ENCODE data around the gene VAV2.

VAV2 gene

DNA sequence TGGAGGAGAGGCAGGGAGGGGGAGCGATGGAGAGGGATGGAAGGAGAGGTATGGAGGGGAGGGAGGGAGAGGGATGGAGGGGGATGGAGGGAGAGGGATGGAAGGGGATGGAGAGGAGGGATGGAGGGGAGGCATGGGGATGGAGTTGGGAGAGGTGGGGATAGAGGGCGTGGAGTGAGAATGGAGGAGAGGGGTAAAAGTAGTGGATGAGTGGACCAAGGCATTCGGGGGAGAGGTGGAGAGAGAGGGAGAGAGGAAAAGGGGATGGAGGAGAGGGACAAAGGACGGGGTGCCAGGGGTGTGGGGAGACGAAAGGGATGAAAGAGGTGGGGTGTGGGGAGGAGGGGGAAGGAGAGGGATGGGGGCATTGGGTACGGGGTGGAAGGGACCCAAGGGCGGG lies 100.4 kb downstream of the VAV2 start:
- no peak for DNase-seq (ENCODE audit: low read depth in 3 of 3)

DNA sequence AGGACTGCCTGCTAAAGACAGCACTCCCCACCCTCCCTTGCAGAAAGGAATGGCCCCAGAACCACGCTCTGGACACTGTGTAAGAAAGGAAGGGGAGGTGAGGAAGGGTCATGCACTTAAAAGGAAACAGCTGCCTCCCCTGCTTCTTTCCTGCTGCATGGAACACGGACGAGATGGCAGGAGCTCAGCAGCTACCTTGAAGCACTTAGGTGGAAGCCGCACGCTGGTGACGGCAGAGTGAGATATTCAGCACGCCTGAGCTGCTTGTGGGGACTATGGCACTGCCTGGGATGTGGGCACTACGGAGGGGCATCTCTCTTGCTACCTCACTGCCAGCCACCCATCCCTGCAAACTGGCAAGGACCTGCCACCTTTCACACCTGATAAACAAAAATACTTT lies 101.5 kb downstream of the VAV2 start:
- DNase-seq (ENCODE audit: low read depth in 3 of 3), result no peak

DNA sequence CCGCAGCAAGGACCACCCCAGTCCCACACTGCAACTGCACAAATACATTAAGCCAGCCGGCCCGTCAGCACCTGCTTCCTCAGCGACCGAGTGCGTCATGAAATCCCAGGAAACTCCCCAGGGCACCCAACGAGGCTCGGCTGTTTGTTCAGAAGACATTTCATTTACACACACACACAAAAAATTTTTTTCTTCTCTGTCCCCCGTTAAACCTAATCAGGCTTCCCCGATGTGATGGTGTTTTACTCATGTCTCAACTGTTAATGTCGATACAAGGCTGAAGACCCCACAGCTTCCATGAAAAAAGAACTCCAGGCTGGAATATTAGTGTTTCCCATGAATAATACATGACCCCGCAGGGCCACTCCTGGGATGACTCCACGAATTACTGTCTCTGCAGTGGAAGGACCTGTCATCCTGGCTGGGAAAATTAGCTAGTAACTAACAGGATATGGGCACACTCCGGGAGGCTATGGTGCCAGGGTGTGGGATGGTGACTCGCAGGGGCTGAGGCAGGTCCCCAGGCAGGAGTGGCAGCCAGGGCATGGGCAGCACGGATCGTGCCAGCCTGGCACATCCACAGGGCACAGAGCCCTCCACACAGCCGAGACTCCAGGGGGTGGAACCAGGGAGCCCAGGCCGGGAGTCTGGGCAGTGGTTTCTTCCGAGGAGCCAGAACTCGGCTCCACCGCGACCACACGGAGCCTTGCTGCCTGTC lies 102.4 kb downstream of the VAV2 start:
- DNase-seq (ENCODE audit: low read depth in 3 of 3), result no peak

DNA sequence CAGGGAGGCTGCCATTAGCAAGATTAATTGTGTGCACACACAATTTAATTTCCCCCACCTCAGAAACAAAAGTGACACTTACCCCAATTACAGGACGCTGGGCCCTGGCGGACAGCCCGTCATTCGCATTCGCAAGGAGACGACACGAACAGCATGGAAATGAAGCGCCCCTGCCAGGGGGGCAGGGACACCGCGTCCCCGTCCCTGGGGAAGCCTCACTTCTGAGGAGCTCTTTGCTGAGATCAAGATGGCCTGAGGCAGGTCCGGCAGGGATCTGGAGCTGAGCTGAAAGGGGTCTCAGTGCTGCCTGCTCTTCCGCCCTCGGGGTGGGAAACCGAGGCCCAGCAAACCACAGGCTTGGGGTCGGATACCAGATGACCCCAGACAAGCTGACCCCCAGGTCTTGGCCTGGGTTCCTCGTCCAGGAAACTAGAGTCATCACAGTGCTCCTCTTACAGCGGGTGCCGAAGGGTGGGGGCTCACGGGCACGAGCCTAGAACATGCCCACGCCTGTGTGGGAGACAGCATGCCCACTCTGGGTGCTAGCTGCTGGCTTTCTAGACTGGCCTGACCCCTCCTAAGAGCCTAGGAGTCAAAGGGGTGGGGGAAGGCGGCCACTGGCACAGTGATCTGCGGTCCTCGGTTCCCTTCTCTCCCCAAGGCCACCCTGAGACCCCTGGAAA lies 103.2 kb downstream of the VAV2 start:
- DNase-seq (ENCODE audit: low read depth in 3 of 3), result no peak

GRCh38 chr9:133888048-133888808 lies 103.9 kb downstream of the VAV2 start:
- DNase-seq (ENCODE audit: low read depth in 3 of 3), result no peak

DNA sequence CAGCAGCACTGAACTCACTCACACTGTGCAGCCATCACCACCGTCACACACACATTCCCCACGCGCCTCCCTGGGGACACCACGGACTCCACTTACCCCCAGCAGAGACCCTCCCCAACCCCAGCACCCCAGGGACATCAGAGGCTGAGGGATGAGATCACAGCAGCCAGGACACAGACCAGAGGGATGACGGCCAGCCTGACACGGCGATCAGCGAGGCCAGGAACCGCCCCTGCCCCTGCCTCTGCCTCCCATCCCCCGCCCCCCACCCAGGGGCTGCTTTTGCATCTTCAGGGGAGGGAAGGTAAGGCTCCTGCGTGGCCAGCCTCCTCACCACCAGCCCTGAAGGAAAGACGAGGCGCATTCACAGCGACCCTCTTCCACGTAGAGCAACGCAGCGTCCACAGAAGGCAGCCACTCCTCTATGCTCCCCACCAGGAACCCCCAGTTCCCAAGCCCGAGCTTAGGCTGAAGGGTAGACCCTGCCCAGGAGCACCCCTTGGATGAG lies 104.5 kb downstream of the VAV2 start:
- DNase-seq (ENCODE audit: low read depth in 3 of 3), result no peak

- no peak for DNase-seq (ENCODE audit: low read depth in 3 of 3)
Measured at GRCh38 chr9:133886563-133887501, 105.3 kb downstream of the VAV2 start.

DNA sequence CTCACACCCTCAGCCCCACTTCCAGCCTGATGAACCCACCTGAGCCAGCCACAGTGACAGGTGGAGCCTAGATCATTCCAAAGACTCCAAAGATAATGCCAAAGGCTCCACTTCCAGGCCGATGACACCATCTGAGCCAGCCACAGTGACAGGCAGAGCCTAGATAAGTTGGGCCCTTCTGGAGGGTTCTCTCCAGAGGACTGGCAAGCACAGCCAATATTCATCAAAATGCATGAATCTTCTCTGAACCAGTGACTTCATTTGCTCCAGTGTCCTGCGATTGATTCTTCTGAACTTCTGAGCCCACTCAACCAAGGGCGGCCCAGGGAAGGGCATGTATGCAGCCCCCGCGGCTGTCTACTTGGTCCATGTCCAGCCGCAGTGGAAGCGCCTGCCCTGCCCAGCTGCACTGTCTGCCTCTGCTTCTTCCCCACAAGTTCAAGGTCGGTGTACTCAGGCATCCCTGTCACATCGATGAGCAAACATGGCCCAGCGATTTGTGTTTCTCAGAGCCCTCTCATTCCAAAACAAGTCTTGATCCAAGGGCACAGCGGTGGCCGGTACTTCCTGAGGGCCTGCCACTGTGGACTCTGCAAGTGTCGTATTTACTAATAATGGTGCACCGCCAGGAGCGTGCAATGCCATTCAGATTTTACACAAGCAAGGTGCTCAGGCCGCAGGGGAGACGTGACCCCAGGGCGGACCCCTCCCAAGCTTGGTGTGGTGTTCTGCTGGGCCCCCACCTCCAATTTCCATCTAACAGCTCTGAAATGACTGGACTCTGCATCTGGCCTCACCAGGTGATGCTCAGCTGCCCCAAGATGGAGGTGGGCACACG lies 107.0 kb downstream of the VAV2 start:
- DNase-seq (ENCODE audit: low read depth in 3 of 3), result no peak

DNA sequence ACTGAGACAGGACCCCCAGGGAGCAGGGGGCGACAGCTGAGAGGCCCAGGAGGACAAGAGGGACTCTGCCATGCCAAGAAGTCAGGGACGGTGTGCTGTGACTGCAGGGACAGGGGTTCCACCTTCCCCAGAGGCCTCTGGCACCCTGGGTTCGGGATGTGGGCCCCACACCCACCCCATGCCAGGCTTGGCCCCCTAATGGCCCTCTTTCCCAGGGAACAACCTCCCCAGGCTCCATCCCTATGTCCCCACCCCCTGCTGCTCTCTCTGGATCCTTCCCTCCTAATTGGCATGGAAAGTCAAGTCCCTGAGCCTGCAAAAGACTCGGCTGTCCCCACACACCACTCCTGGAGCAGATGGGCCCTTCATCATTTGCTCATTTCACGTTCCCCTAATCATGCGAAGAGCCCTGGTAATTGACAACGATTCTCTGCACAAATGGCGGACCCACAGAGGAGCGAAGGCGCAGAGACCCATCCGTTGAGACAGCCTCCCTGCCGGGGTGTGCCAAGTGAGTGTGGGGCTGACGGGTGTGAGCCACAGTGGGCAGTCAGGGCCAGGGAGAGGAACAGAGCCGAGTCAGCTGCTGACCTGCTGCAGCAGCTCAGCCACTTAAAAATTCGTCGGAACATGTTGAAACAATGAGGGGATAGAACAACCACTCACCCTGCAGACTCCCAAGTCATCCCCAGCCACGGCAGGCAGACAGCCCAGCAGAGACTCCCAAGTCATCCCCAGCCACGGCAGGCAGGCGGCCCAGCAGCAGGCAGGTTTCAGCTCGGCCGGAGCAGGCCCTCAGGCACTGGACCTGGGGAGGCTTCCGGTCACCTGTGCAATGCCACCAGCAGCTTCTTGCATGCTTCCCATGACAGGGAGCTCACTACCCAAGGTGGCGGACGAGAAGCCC lies 109.0 kb downstream of the VAV2 start:
- DNase-seq (ENCODE audit: low read depth in 3 of 3), result no peak

GRCh38 chr9:133881671-133882381 lies 110.3 kb downstream of the VAV2 start:
- no peak for DNase-seq (ENCODE audit: low read depth in 3 of 3)

DNA sequence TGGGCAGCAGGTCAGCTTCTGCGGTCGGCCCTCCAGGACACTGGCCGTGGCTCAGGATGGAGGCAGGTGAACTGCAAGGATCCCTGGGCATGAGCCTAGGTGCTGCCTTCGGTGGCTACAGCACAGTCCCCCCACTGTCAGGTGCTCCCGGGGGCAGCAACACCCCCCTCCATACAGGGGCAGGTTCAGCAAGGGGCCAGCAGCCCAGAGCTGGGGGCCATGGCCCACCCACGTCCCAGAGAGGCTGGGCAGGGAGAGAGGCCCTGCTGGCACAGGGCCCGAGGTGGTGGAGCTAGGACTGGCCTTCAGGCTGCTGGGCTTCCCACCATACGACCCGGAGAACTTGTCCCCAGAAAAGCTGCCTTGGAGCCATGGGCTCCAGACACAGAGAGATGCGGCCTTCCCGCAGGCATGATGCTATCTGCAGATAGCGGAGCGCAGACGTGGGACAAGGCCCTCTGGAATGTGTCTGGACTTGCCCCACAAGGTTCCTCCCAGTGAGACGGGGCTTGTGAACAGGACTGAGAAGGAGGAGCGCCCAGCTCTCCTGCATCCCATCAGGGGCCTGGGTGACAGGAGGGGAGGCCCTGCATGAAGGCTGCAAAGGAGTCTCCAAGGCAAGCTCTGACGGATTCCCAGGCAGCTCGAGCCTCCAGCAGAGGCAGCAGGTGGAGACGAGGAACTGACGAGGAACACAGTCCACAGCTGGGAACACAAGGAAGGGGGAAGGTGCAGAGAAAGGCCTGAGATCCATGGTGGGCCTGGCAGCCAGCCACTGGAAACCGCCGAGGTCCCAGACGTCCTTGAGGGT lies 111.1 kb downstream of the VAV2 start:
- no peak for DNase-seq (ENCODE audit: low read depth in 3 of 3)

GRCh38 chr9:133880136-133880535 lies 112.0 kb downstream of the VAV2 start:
- no peak for DNase-seq (ENCODE audit: low read depth in 3 of 3)

DNA sequence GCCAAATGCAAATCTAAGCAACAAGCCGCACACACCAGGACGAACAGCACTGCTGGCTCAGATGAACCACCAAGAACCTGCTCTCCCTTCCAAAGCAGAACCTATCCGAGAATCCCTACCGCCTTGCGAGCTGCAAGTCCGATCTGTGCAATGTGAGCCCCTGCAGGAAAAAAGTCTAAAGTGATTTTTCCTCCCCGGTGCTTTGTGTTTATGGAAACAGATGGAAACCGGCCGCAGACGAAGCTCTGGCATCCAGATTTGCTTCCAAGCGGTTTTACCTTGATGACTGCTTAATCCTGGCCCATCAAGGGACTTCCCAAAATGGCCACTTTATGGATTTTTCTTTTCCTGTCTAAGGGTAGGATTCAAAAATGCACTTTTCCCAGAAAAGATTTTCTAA lies 112.5 kb downstream of the VAV2 start:
- DNase-seq (ENCODE audit: low read depth in 3 of 3), result no peak

- no peak for DNase-seq (ENCODE audit: low read depth in 3 of 3)
Measured at GRCh38 chr9:133878402-133878801, 113.7 kb downstream of the VAV2 start.

DNA sequence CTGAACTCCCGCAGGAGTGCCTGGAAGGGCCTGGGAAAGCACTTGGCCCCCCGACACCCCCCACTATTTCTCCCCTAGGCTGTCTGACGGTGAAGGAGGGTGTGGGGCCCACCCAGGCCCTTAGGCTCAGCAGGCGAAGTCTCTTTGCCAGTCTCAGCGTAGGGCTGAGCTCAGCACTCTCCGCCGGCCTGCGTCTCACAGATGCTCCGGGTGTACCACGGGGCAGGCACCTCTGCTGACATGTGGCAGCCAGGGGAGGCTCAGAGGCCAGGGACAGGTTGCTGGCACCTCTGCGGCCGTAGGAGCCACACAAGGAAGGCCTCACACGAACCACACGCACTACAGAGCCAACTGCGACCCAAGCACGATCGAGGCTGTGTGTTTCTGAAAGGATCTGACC lies 114.2 kb downstream of the VAV2 start:
- no peak for DNase-seq (ENCODE audit: low read depth in 3 of 3)

GRCh38 chr9:133877327-133877726 lies 114.8 kb downstream of the VAV2 start:
- DNase-seq (ENCODE audit: low read depth in 3 of 3), result no peak

DNA sequence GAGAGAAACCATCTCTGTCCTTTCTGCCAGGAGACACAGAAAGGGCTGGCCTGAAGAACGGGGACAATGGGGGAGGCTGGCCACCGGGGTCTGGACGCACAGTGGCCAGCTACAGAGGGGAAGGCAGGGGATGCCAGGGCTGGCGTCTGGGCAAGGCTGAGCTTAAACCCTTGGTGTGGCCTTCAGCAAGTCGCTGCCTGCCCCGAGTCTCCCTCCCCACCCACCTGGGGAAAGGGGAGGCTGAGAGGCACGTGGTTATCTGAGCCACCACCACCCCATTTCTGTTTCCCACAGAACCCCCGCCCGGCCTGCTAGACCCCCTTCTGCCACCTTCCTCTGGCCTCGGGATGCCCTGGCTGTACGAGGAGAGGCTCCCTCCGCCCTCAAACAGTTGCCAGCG lies 115.3 kb downstream of the VAV2 start:
- DNase-seq (ENCODE audit: low read depth in 3 of 3), result no peak

DNA sequence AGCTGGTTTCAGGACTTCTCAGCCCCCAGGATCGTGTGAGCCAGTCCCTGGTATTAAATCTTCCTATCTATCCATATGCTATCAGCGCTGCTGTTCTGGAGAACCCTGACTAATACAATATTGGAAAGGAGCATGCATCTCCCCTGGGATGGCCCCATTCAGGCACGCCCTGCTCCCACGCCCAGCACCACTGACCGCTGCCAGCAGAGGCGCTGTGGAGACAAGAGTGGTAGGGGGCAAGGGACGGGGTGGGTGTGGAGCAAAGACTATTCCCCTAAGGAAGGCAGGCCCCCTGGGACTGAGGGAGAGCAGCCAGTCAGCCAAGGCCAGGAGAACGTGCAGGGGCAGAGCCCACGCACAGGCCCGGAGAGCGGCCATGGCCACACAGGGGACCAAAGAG lies 116.0 kb downstream of the VAV2 start:
- no peak for DNase-seq (ENCODE audit: low read depth in 3 of 3)
